H1 (cell line): Measurements from ENCODE around the gene SUPT4H1. TPM values are rescaled to one million over a fixed set of nuclear protein-coding genes. Genes with fewer than 3 reads are reported as not detected.
A peak's percentile ranks its signal among the peaks of the same experiment; 100 is the strongest.

ENCODE experiments used
- CTCF ChIA-PET: fragments of 300-600 bp; sonication (Branson Sonifier 250); formaldehyde crosslinking; loops from one replicate; lab custom pipeline; 2021; ENCODE audit not compliant: partially characterized antibody; lab: Charles Lee
- POLR2A ChIA-PET: fragments of 300-600 bp; sonication (Branson Sonifier 250); formaldehyde crosslinking; loops from one replicate; lab custom pipeline; 2021; ENCODE audit warnings: inconsistent platforms; ENCODE audit not compliant: partially characterized antibody; lab: Charles Lee
- DNase-seq, 2 experiments: peaks; one replicate each; pipeline versions ENCODE4 v3.0.0 to v3.0.0-alpha.2; 2010 to 2022; ENCODE audit warnings: low spot score in 2 of 2, low read depth in 1 of 2, mixed read lengths in 1 of 2
- FAIRE-seq: peaks from 2 replicates; lab custom pipeline; 2011; peaks lifted over from hg19 to GRCh38; lab: Jason Lieb, UNC
- H2AFZ ChIP-seq: 2 replicates; pipeline ENCODE4 v1.8.1; 2012; ENCODE audit warnings: low read length, inconsistent platforms
- H2AK5ac ChIP-seq: 2 replicates; pipeline ENCODE4 v1.6.1; 2013; ENCODE audit warnings: low read depth, low read length
- H2BK120ac ChIP-seq: replicated peaks from 2 replicates; pipeline ENCODE3; 2013; ENCODE audit warnings: low read depth, low read length, inconsistent platforms
- H2BK12ac ChIP-seq: 2 replicates; pipeline ENCODE4 v1.6.1; 2013; ENCODE audit warnings: low read depth, low read length
- H2BK15ac ChIP-seq: 2 replicates; pipeline ENCODE4 v1.6.1; 2013; ENCODE audit warnings: low read length
- H2BK20ac ChIP-seq: 2 replicates; pipeline ENCODE4 v1.6.1; 2013; ENCODE audit warnings: low read length
- H2BK5ac ChIP-seq: 2 replicates; pipeline ENCODE4 v1.6.1; 2013; ENCODE audit warnings: low read depth, low read length
- H3K14ac ChIP-seq: 2 replicates; pipeline ENCODE4 v1.6.1; 2013; ENCODE audit warnings: inconsistent platforms; ENCODE audit not compliant: insufficient read length
- H3K18ac ChIP-seq: 2 replicates; pipeline ENCODE4 v1.6.1; 2013; ENCODE audit warnings: low read length; ENCODE audit errors: extremely low read depth
- H3K23ac ChIP-seq: 2 replicates; pipeline ENCODE4 v1.6.1; 2013; ENCODE audit warnings: inconsistent platforms; ENCODE audit not compliant: insufficient read length
- H3K23me2 ChIP-seq: 2 replicates; pipeline ENCODE4 v1.6.1; 2013; ENCODE audit warnings: low read depth, low read length
- H3K27ac ChIP-seq: 2 replicates; pipeline ENCODE4 v1.6.1; 2011; ENCODE audit warnings: low read depth, low read length, inconsistent platforms
- H3K27me3 ChIP-seq, 4 experiments: replicated peaks in 1 of 4; 1 replicate in 1 of 4; 2 replicates in 3 of 4; pipeline versions ENCODE4 v1.6.1 to v1.8.1; 2011 to 2013; ENCODE audit warnings: low read length in 3 of 4, mild to moderate bottlenecking in 3 of 4, inconsistent platforms in 2 of 4, mixed read lengths in 2 of 4, moderate library complexity in 1 of 4; ENCODE audit not compliant: control insufficient read depth in 3 of 4, insufficient read depth in 3 of 4; ENCODE audit errors: extremely low read depth in 1 of 4
- H3K36me3 ChIP-seq, 4 experiments: 2 replicates each; pipeline versions ENCODE4 v1.6.1 to v1.8.1; 2011 to 2013; ENCODE audit warnings: mild to moderate bottlenecking in 4 of 4, low read length in 3 of 4, moderate library complexity in 2 of 4, control low read depth in 1 of 4, inconsistent platforms in 1 of 4; ENCODE audit not compliant: insufficient read depth in 4 of 4, control insufficient read depth in 2 of 4
- H3K4ac ChIP-seq: replicated peaks from 2 replicates; pipeline ENCODE3; 2013; ENCODE audit warnings: low read length, low read depth, mixed read lengths, inconsistent platforms; ENCODE audit not compliant: insufficient read length
- H3K4me1 ChIP-seq, 4 experiments: replicated peaks in 1 of 4; 1 replicate in 1 of 4; 2 replicates in 3 of 4; pipeline versions ENCODE4 v1.6.1 to v1.8.1; 2011 to 2013; ENCODE audit warnings: low read length in 3 of 4, inconsistent platforms in 2 of 4, mixed read lengths in 1 of 4; ENCODE audit not compliant: insufficient read depth in 4 of 4, control insufficient read depth in 3 of 4
- H3K4me2 ChIP-seq, 2 experiments: 2 replicates each; pipeline versions ENCODE4 v1.6.1 to v1.8.1; 2011 to 2013; ENCODE audit warnings: low read depth in 2 of 2, low read length in 2 of 2, control low read depth in 1 of 2, inconsistent platforms in 1 of 2, mild to moderate bottlenecking in 1 of 2; ENCODE audit not compliant: insufficient read depth in 1 of 2
- H3K4me3 ChIP-seq, 4 experiments: fragments of 200-600, 300-600 bp in 1 of 4; sonication (generic), shearing (Covaris generic), sonication (Bioruptor Twin) in 1 of 4; 2 replicates each; pipeline versions ENCODE4 v1.5.1 to v1.8.1; 2011 to 2016; ENCODE audit warnings: low read length in 4 of 4, low read depth in 3 of 4, control low read depth in 2 of 4, inconsistent platforms in 2 of 4, mild to moderate bottlenecking in 2 of 4, mixed read lengths in 1 of 4, moderate library complexity in 1 of 4; ENCODE audit not compliant: insufficient read depth in 2 of 4; ENCODE audit errors: extremely low read depth in 1 of 4
- H3K56ac ChIP-seq: replicated peaks from 2 replicates; pipeline ENCODE3; 2013; ENCODE audit warnings: low read depth, mild to moderate bottlenecking, mixed read lengths, low read length, inconsistent platforms; ENCODE audit not compliant: insufficient read length
- H3K79me1 ChIP-seq: 2 replicates; pipeline ENCODE4 v1.6.1; 2013; ENCODE audit warnings: low read depth, low read length, control low read depth
- H3K79me2 ChIP-seq, 2 experiments: 2 replicates each; pipeline versions ENCODE4 v1.6.1 to v1.8.1; 2012 to 2013; ENCODE audit warnings: low read length in 2 of 2, mild to moderate bottlenecking in 2 of 2, inconsistent platforms in 1 of 2; ENCODE audit not compliant: insufficient read depth in 2 of 2, control insufficient read depth in 1 of 2
- H3K9ac ChIP-seq, 4 experiments: replicated peaks in 1 of 4; 1 replicate in 1 of 4; 2 replicates in 3 of 4; pipeline versions ENCODE4 v1.6.1 to v1.8.1; 2011 to 2013; ENCODE audit warnings: low read depth in 3 of 4, low read length in 3 of 4, control low read depth in 2 of 4, mild to moderate bottlenecking in 2 of 4, moderate library complexity in 2 of 4, inconsistent platforms in 1 of 4; ENCODE audit errors: extremely low read depth in 1 of 4
- H3K9me3 ChIP-seq, 2 experiments: 2 replicates each; pipeline versions ENCODE4 v1.6.1 to v1.8.1; 2012 to 2013; ENCODE audit warnings: mild to moderate bottlenecking in 2 of 2, moderate library complexity in 2 of 2, control low read depth in 1 of 2, inconsistent platforms in 1 of 2, low read depth in 1 of 2, low read length in 1 of 2, mixed read lengths in 1 of 2; ENCODE audit not compliant: insufficient read depth in 2 of 2
- H4K20me1 ChIP-seq, 2 experiments: replicated peaks in 1 of 2; 2 replicates each; pipeline versions ENCODE3 to v1.8.1; 2011 to 2013; ENCODE audit warnings: inconsistent platforms in 2 of 2, low read length in 2 of 2, mild to moderate bottlenecking in 1 of 2; ENCODE audit not compliant: insufficient read depth in 2 of 2, control insufficient read depth in 1 of 2
- H4K5ac ChIP-seq: 2 replicates; pipeline ENCODE4 v1.6.1; 2013; ENCODE audit warnings: low read length, low read depth, mixed read lengths, inconsistent platforms; ENCODE audit not compliant: insufficient read length
- H4K8ac ChIP-seq: 2 replicates; pipeline ENCODE4 v1.8.0; 2013; ENCODE audit warnings: mild to moderate bottlenecking, moderate library complexity, low read length, inconsistent platforms; ENCODE audit not compliant: insufficient read depth; ENCODE audit errors: extremely low read depth
- H4K91ac ChIP-seq: replicated peaks from 2 replicates; pipeline ENCODE3; 2013; ENCODE audit warnings: low read length, mixed read lengths, inconsistent platforms; ENCODE audit not compliant: insufficient read length
- SP4 ChIP-seq: IDR thresholded peaks from 2 replicates; pipeline ENCODE4 v1.6.1; 2012; ENCODE audit warnings: low read length, inconsistent platforms
- WGBS, 2 experiments: shearing (Covaris generic) in 1 of 2; methylation state at CpG; one replicate each; pipeline versions ENCODE4 v1.1.6 to v1.1.7; 2013 to 2015; ENCODE audit warnings: low lambda C conversion rate in 2 of 2, mixed read lengths in 2 of 2, inconsistent platforms in 1 of 2, low coverage in 1 of 2, missing lambda C conversion rate in 1 of 2; ENCODE audit not compliant: insufficient replicate concordance in 2 of 2, insufficient coverage in 1 of 2, insufficient read length in 1 of 2; ENCODE audit errors: extremely low coverage in 1 of 2, missing lambda C conversion rate in 1 of 2; 5-methylcytosine and 5-hydroxymethylcytosine counted together
- polyA plus RNA-seq, 7 experiments: library from polyadenylated mRNA; depleted of rRNA in 3 of 7; stranded (reverse) in 5 of 7; unstranded in 2 of 7; fragments of >200 nt in 5 of 7; fragments of 200-250 nt in 2 of 7; gene quantifications; 1 replicate in 5 of 7; 2 replicates in 1 of 7; 4 replicates in 1 of 7; pipeline versions ENCODE4 v1.2.1 to v1.2.3, GENCODE V29; 2011 to 2013; ENCODE audit warnings: missing spikeins in 2 of 7, mixed read lengths in 2 of 7
- total RNA-seq: library from RNA; stranded (reverse); fragmentation: NEBNext Ultra II Directional; extraction: Animal tissue kit (Norgen Biotek cat#: 25700); gene quantifications from 2 replicates; pipeline ENCODE4 v1.2.1, GENCODE V29; 2021

The SUPT4H1 gene
- total and polyA plus RNA-seq, 2 of the 8 experiments (the other 6 are each of a cell fraction or from before 2014, with no cell fraction given), result 112 to 143 TPM

DNA sequence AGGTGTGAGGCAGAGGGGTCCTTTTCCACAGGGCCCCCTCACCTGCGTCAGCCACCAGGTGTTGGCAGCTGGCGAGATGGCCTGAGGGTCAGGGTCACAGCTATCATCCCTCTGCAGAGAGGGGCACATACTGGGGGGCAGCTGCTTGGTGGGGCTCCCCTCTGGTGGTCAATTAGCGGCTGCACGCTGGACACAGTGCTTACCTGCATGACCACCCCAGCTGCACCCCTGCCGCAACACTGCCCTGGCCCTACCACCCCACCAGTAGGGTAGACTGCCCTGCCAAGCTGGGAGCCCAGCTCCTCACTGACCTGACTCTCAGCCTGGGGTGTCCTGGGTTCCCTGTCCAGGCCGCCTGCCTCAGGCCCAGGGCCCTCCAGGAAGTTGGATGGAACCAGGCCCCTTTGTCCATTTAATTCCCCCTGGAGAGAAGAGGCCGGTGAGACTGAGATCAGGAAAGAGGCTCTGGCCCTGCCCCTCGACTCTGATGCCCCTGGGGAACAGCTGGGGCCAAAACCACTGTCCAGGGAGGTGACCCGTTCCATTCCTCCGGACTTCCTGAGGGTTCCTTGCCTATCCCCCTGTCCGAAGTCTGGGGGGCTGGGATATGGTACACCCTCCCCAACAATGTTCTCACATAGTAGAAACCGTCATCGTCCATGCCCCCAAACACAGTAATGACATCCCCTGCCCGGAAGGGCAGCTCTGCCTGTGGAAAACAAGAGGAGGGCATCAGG, 47.1 kb downstream of the SUPT4H1 start:
- no peak for TF ChIP-seq SP4
- Histone ChIP-seq H3K9me3 (no peaks in the 10 kb centered on the region), H2BK20ac (peak overlapping the region; percentile 80; the same call in 1 of the 2 replicates), H3K18ac (peak overlapping the region; percentile 93), H3K79me2 (no peaks in the 10 kb centered on the region), H4K91ac (peak overlapping the region; percentile 67), H3K23ac (no peak overlapping the region), H2AFZ (peak overlapping the region; percentile 87; the same call in 1 of the 2 replicates), H3K79me1 (no peaks in the 10 kb centered on the region), H3K27ac (peak overlapping the region; percentile 16; the same call in 1 of the 2 replicates), H3K4me3 (no peak overlapping the region), H2BK120ac (no peak overlapping the region), H3K9ac (no peak overlapping the region), H3K4me1 (peaks cover 0 to 15% (median 10%) of the 10 kb centered on the region in 4 experiments; a peak in 5 of 7 replicates), H3K4ac (no peak overlapping the region), H4K5ac (peak overlapping the region; percentile 65), H3K23me2 (no peaks in the 10 kb centered on the region), H3K56ac (no peak overlapping the region), H2BK12ac (peak overlapping the region; percentile 77), H4K8ac (peak overlapping the region; percentile 83), H3K27me3 (no peaks in the 10 kb centered on the region), H3K4me2 (no peak overlapping the region), H2BK15ac (peak overlapping the region; percentile 88; the same call in 1 of the 2 replicates), H3K36me3 (0 out of 8 replicates have a peak, but pooled peaks cover 0 to 2% (median 0%) of the 10 kb centered on the region in 4 experiments), H2BK5ac (0 out of 2 replicates have a peak overlapping the region, but pooled peaks have one; percentile 64), H4K20me1 (no peaks in the 10 kb centered on the region), H3K14ac (no peak overlapping the region), H2AK5ac (no peak overlapping the region; the same call in 1 of the 2 replicates)
- 88% methylated on average over 13 of the region's 14 CpGs; no CpG with 5 or more reads in 1 of the 2 experiments for WGBS, 2 experiments
- ChIA-PET CTCF (interaction anchor here (0.7 to 9.4 kb wide), 40 partner anchors 7 to 194 kb away, joined by 3 to 172 read pairs (median 6); partner anchors contain the start of genes LPO, MKS1, MPO and RNF43), POLR2A (interaction anchor here (1.3 to 2.5 kb wide), 5 partner anchors 10 to 21 kb away, joined by 3 to 9 read pairs (median 5); no protein-coding TSS in a partner anchor)
- FAIRE-seq, result no peak
- peak in 1 of 2 experiments; percentile 38 for DNase-seq
